ENCODE measurements around the gene TMED4.
"Not testable (repeated sequence)": the region's sequence is repeated elsewhere in the genome, so short reads cannot be mapped to it uniquely, and the experiment has no call there.

TMED4 gene

GRCh38 chr7:44568771-44569560, 13.1 kb downstream of the TMED4 start:
- DNase-seq = no peak

GRCh38 chr7:44567884-44568283, 14.1 kb downstream of the TMED4 start:
- no peak for DNase-seq

GRCh38 chr7:44566680-44567079, 15.4 kb downstream of the TMED4 start:
- no peak for DNase-seq

- no peak for DNase-seq
Measured at GRCh38 chr7:44565795-44566559, 16.1 kb downstream of the TMED4 start.

GRCh38 chr7:44565097-44565794, 16.8 kb downstream of the TMED4 start:
- peak; percentile 49 to 61 for DNase-seq

- no peak for DNase-seq
Measured at GRCh38 chr7:44564606-44565005, 17.4 kb downstream of the TMED4 start.

GRCh38 chr7:44563171-44563679, 18.8 kb downstream of the TMED4 start:
- no peak for DNase-seq

- DNase-seq = not testable (repeated sequence)
Measured at GRCh38 chr7:44562622-44562962, 19.4 kb downstream of the TMED4 start.

GRCh38 chr7:44561962-44562621, 19.9 kb downstream of the TMED4 start:
- no peak for DNase-seq

GRCh38 chr7:44561481-44561880, 20.6 kb downstream of the TMED4 start:
- DNase-seq = no peak

- no peak for DNase-seq
Measured at GRCh38 chr7:44559485-44559884, 22.5 kb downstream of the TMED4 start.

- DNase-seq = no peak
Measured at GRCh38 chr7:44557485-44557884, 24.5 kb downstream of the TMED4 start.

- DNase-seq = no peak
Measured at GRCh38 chr7:44555350-44555749, 26.7 kb downstream of the TMED4 start.

GRCh38 chr7:44552473-44553005, 29.5 kb downstream of the TMED4 start:
- not testable (repeated sequence) for DNase-seq

- no peak for DNase-seq
Measured at GRCh38 chr7:44549457-44549856, 32.6 kb downstream of the TMED4 start.

GRCh38 chr7:44548893-44549292, 33.1 kb downstream of the TMED4 start:
- no peak for DNase-seq

- DNase-seq = no peak
Measured at GRCh38 chr7:44547536-44548231, 34.3 kb downstream of the TMED4 start.

GRCh38 chr7:44541876-44542610, 40.0 kb downstream of the TMED4 start:
- DNase-seq = no peak

GRCh38 chr7:44541028-44541869, 40.8 kb downstream of the TMED4 start, which contains the start of gene NPC1L1:
NPC1L1 (minus strand) TSS chr7:44541330; CDS start chr7:44541259, 71 bp downstream.
- no peak for DNase-seq

GRCh38 chr7:44540592-44541027, 41.4 kb downstream of the TMED4 start:
- no peak for DNase-seq
